Fibroblast of lung (primary cell): ENCODE measurements around the gene GCM1. TPM values are rescaled to one million over a fixed set of nuclear protein-coding genes. Genes with fewer than 3 reads are reported as not detected.

Experiments used
- DNase-seq, 2 donors: peaks; one replicate each; pipeline versions ENCODE4 v3.0.0 to v3.0.0-alpha.2; 2010; ENCODE audit warnings: low read depth in 2 of 2
- H2AFZ ChIP-seq: 2 replicates; pipeline ENCODE4 v1.5.1; 2012; ENCODE audit warnings: low read length, control low read depth, inconsistent platforms
- H3K27ac ChIP-seq: 2 replicates; pipeline ENCODE4 v1.5.1; 2011; ENCODE audit warnings: low read length, control low read depth; ENCODE audit not compliant: insufficient read depth
- H3K27me3 ChIP-seq: 2 replicates; pipeline ENCODE4 v1.5.1; 2011; ENCODE audit warnings: mild to moderate bottlenecking, low read length; ENCODE audit not compliant: control insufficient read depth, insufficient read depth
- H3K36me3 ChIP-seq: 2 replicates; pipeline ENCODE4 v1.5.1; 2011; ENCODE audit warnings: low read length; ENCODE audit not compliant: control insufficient read depth, insufficient read depth
- H3K4me1 ChIP-seq: 2 replicates; pipeline ENCODE4 v1.5.1; 2011; ENCODE audit warnings: low read length; ENCODE audit not compliant: control insufficient read depth, insufficient read depth; ENCODE audit errors: extremely low read depth
- H3K4me2 ChIP-seq: 2 replicates; pipeline ENCODE4 v1.5.1; 2011; ENCODE audit warnings: low read length, control low read depth; ENCODE audit not compliant: insufficient read depth; ENCODE audit errors: extremely low read depth
- H3K4me3 ChIP-seq, 4 experiments: fragments of 200-600 bp in 1 of 4; sonication (generic) in 1 of 4; replicated peaks in 1 of 4; 2 replicates each; pipeline ENCODE4 v1.5.1; 2011 to 2016; ENCODE audit warnings: low read length in 4 of 4, low read depth in 3 of 4, mild to moderate bottlenecking in 3 of 4, control low read depth in 2 of 4, inconsistent platforms in 1 of 4, mixed read lengths in 1 of 4; ENCODE audit not compliant: insufficient read depth in 1 of 4; ENCODE audit errors: control extremely low read depth in 1 of 4
- H3K79me2 ChIP-seq: 2 replicates; pipeline ENCODE4 v1.5.1; 2012; ENCODE audit warnings: mild to moderate bottlenecking, low read length, inconsistent platforms; ENCODE audit not compliant: control insufficient read depth, insufficient read depth
- H3K9ac ChIP-seq: 2 replicates; pipeline ENCODE4 v1.5.1; 2011; ENCODE audit warnings: mild to moderate bottlenecking, low read length, control low read depth; ENCODE audit not compliant: insufficient read depth
- H3K9me3 ChIP-seq: 2 replicates; pipeline ENCODE4 v1.5.1; 2012; ENCODE audit warnings: low read depth, low read length; ENCODE audit not compliant: control insufficient read depth, insufficient read depth
- H4K20me1 ChIP-seq: 2 replicates; pipeline ENCODE4 v1.5.1; 2011; ENCODE audit warnings: low read length; ENCODE audit not compliant: control insufficient read depth, insufficient read depth; ENCODE audit errors: extremely low read depth
- CTCF ChIP-seq, 2 donors: IDR thresholded peaks in 1 of 2; conservative IDR thresholded peaks in 1 of 2; 1 replicate in 1 of 2; 2 replicates in 1 of 2; pipeline ENCODE4 v1.5.1; 2011 to 2012; ENCODE audit warnings: low read length in 2 of 2, control low read depth in 1 of 2, inconsistent platforms in 1 of 2, low read depth in 1 of 2, mild to moderate bottlenecking in 1 of 2
- EZH2 ChIP-seq: IDR thresholded peaks from 2 replicates; pipeline ENCODE4 v1.5.1; 2012; ENCODE audit warnings: low read length, control low read depth, mild to moderate bottlenecking; ENCODE audit errors: missing control alignments
- polyA plus RNA-seq, 2 donors: library from polyadenylated mRNA; depleted of rRNA in 1 of 2; stranded (reverse) in 1 of 2; unstranded in 1 of 2; fragments of >200 nt; gene quantifications; 2 replicates each; pipeline ENCODE4 v1.2.1, GENCODE V29; 2011 to 2012; ENCODE audit warnings: missing spikeins in 1 of 2
- total RNA-seq: library from RNA; depleted of rRNA; stranded (reverse); fragments of >200 nt; gene quantifications from 2 replicates; pipeline ENCODE4 v1.2.1, GENCODE V29; 2014

GCM1 gene
- total and polyA plus RNA-seq, 2 donors (not counting 1 experiment from before 2014, with no cell fraction given): not detected

GRCh38 chr6:53112404-53112803 lies 36.2 kb downstream of the GCM1 start:
- H3K4me2 ChIP-seq: no peak overlapping the region
- no peaks in the 10 kb centered on the region for H4K20me1 ChIP-seq
- DNase-seq: no peak
- no peak overlapping the region for H2AFZ ChIP-seq
- no peak for TF ChIP-seq EZH2
- no peak for TF ChIP-seq CTCF (conservative IDR thresholded peaks at IDR 0.05 in 1 of 2, IDR thresholded peaks at IDR 0.05 in 1 of 2; ENCODE audit: low read depth in 1 of 2, low read length in 2 of 2)
- no peak overlapping the region for H3K4me3 ChIP-seq
- H3K9me3 ChIP-seq: no peaks in the 10 kb centered on the region
- no peaks in the 10 kb centered on the region for H3K36me3 ChIP-seq
- H3K4me1 ChIP-seq: no peaks in the 10 kb centered on the region
- H3K79me2 ChIP-seq: no peaks in the 10 kb centered on the region
- H3K9ac ChIP-seq: no peak overlapping the region
- no peak overlapping the region for H3K27ac ChIP-seq
- H3K27me3 ChIP-seq: no peaks in the 10 kb centered on the region

GRCh38 chr6:53111865-53112264 lies 36.8 kb downstream of the GCM1 start:
- no peaks in the 10 kb centered on the region for H3K79me2 ChIP-seq
- no peak for DNase-seq
- TF ChIP-seq EZH2: no peak
- no peak for TF ChIP-seq CTCF (conservative IDR thresholded peaks at IDR 0.05 in 1 of 2, IDR thresholded peaks at IDR 0.05 in 1 of 2; ENCODE audit: low read depth in 1 of 2, low read length in 2 of 2)
- no peaks in the 10 kb centered on the region for H4K20me1 ChIP-seq
- H3K27me3 ChIP-seq: no peaks in the 10 kb centered on the region
- no peaks in the 10 kb centered on the region for H3K9me3 ChIP-seq
- H3K9ac ChIP-seq: no peak overlapping the region
- H3K27ac ChIP-seq: no peak overlapping the region
- H2AFZ ChIP-seq: no peak overlapping the region
- no peaks in the 10 kb centered on the region for H3K36me3 ChIP-seq
- H3K4me1 ChIP-seq: no peaks in the 10 kb centered on the region
- H3K4me3 ChIP-seq: no peak overlapping the region
- no peak overlapping the region for H3K4me2 ChIP-seq

GRCh38 chr6:53109612-53110011 lies 39.0 kb downstream of the GCM1 start:
- no peak overlapping the region for H3K9ac ChIP-seq
- no peaks in the 10 kb centered on the region for H3K9me3 ChIP-seq
- no peaks in the 10 kb centered on the region for H3K4me1 ChIP-seq
- H2AFZ ChIP-seq: no peak overlapping the region
- H3K27ac ChIP-seq: no peak overlapping the region
- H3K36me3 ChIP-seq: no peaks in the 10 kb centered on the region
- no peaks in the 10 kb centered on the region for H3K79me2 ChIP-seq
- TF ChIP-seq CTCF (conservative IDR thresholded peaks at IDR 0.05 in 1 of 2, IDR thresholded peaks at IDR 0.05 in 1 of 2; ENCODE audit: low read depth in 1 of 2, low read length in 2 of 2): no peak
- no peak for TF ChIP-seq EZH2
- H3K4me3 ChIP-seq: no peak overlapping the region
- no peak for DNase-seq
- no peaks in the 10 kb centered on the region for H3K27me3 ChIP-seq
- H4K20me1 ChIP-seq: no peaks in the 10 kb centered on the region
- H3K4me2 ChIP-seq: no peak overlapping the region
